Measurements from ENCODE around the gene MYO7A. TPM values are rescaled to one million over a fixed set of nuclear protein-coding genes. Genes with fewer than 3 reads are reported as not detected.

The MYO7A gene
- total and polyA plus RNA-seq, 2 of the 4 experiments (the other 2 are of a cell fraction), result 0.02 TPM; not detected in 1

- no peak for TF ChIP-seq CHD1 (IDR thresholded peaks at IDR 0.05; ENCODE audit: low read depth, low read length)
These were observed 77.6 kb downstream of the MYO7A start (continued) for GRCh38 chr11:77205467-77206263.

- Histone ChIP-seq H3K9me1 (ENCODE audit: insufficient read depth, low read length) (no peaks in the 10 kb centered on the region), H3K23ac (ENCODE audit: low read depth, low read length) (no peak overlapping the region), H3K9me3 (ENCODE audit: control insufficient read depth, insufficient read depth, low read length) (no peaks in the 10 kb centered on the region), H2BK15ac (ENCODE audit: low read depth, low read length) (no peak overlapping the region), H3K4me2 (ENCODE audit: low read depth, low read length) (no peak overlapping the region), H2AK5ac (ENCODE audit: low read depth, low read length) (no peak overlapping the region), H4K5ac (ENCODE audit: low read depth, low read length) (no peak overlapping the region), H2BK5ac (ENCODE audit: low read depth, low read length, poor library complexity, severe bottlenecking) (no peak overlapping the region), H2BK120ac (ENCODE audit: low read depth, low read length) (no peak overlapping the region), H3K14ac (replicated peaks; ENCODE audit: low read depth, low read length) (no peak overlapping the region), H3K27me3 (ENCODE audit: control insufficient read depth, insufficient read depth, low read length) (peaks cover 11% of the 10 kb centered on the region), H4K8ac (ENCODE audit: low read depth in 2 of 2, low read length in 2 of 2) (no peak overlapping the region), H2AFZ (replicated peaks; ENCODE audit: low read length, poor library complexity) (no peak overlapping the region), H3K4me3 (ENCODE audit: insufficient read depth, low read depth, low read length) (no peak overlapping the region), H3K4ac (ENCODE audit: low read depth, low read length) (no peak overlapping the region), H4K91ac (ENCODE audit: insufficient read depth, low read depth, low read length) (no peak overlapping the region), H2BK20ac (ENCODE audit: low read depth, low read length) (no peak overlapping the region), H3K18ac (ENCODE audit: low read depth, low read length) (no peak overlapping the region), H3K4me1 (ENCODE audit: control insufficient read depth, insufficient read depth, low read length) (no peaks in the 10 kb centered on the region), H3K9ac (ENCODE audit: low read depth, low read length) (no peak overlapping the region), H3K56ac (ENCODE audit: extremely low read depth, insufficient read depth, low read length) (no peak overlapping the region), H3K27ac (ENCODE audit: insufficient read depth, low read length) (no peak overlapping the region), H4K20me1 (ENCODE audit: insufficient read depth, low read length) (no peaks in the 10 kb centered on the region), H2AK9ac (replicated peaks; ENCODE audit: low read depth, low read length, poor library complexity) (no peak overlapping the region), H3K79me1 (ENCODE audit: low read depth in 1 of 2, low read length in 2 of 2) (no peaks in the 10 kb centered on the region), H3K36me3 (ENCODE audit: control insufficient read depth, insufficient read depth, low read length) (no peaks in the 10 kb centered on the region)
- dilution Hi-C loops (cut with HindIII; ENCODE audit: low sequenced_read_pairs, unreplicated experiment), result no loop called here
- no TSS peak for BruUV-seq (replicated peaks)
- ATAC-seq (ENCODE audit: low read depth) (no peak), DNase-seq (no peak)
- POLR2A ChIA-PET (ENCODE audit: unreplicated experiment), result interaction anchor here (0.6 kb wide), 1 partner anchor 422 kb away, joined by 3 read pairs; no protein-coding TSS in a partner anchor
- 90% methylated on average over 6 of the region's 13 CpGs; no CpG with 5 or more reads in 1 of the 2 experiments for WGBS, 2 experiments (ENCODE audit: extremely low coverage in 2 of 2, insufficient read length in 1 of 2)
- CTCF ChIA-PET, result interaction anchor here (1.0 kb wide), 1 partner anchor 11 kb away, joined by 3 read pairs; no protein-coding TSS in a partner anchor
- in situ Hi-C loops (cut with MboI; ENCODE audit: low sequenced_read_pairs), result no loop called here
- intact Hi-C loops (cut with micrococcal nuclease), result no loop called here
- TF ChIP-seq CEBPB (IDR thresholded peaks at IDR 0.05; ENCODE audit: low read depth, low read length) (no peak), RAD21 (IDR thresholded peaks at IDR 0.05; ENCODE audit: low read length) (no peak), USF2 (IDR thresholded peaks at IDR 0.05; ENCODE audit: low read depth, low read length) (no peak), CTCF (conservative IDR thresholded peaks at IDR 0.05; ENCODE audit: low read depth, low read length) (no peak), MAZ (IDR thresholded peaks at IDR 0.05; ENCODE audit: borderline replicate concordance, low read depth, low read length) (no peak), CHD1 (IDR thresholded peaks at IDR 0.05; ENCODE audit: low read depth, low read length) (no peak), ELK1 (IDR thresholded peaks at IDR 0.05; ENCODE audit: borderline replicate concordance, low read depth, low read length) (no peak), NFE2L2 (IDR thresholded peaks at IDR 0.05; ENCODE audit: low read depth, low read length) (no peak), BHLHE40 (IDR thresholded peaks at IDR 0.05; ENCODE audit: low read depth, low read length) (no peak), MXI1 (IDR thresholded peaks at IDR 0.05; ENCODE audit: borderline replicate concordance, low read depth, low read length) (no peak)
These were observed 78.4 kb downstream of the MYO7A start for GRCh38 chr11:77206264-77207018.
